Colonic mucosa (tissue), 4 donors: ENCODE results near the gene WDR41. TPM values are rescaled to one million over a fixed set of nuclear protein-coding genes. Genes with fewer than 3 reads are reported as not detected.
A peak's percentile ranks its signal among the peaks of the same experiment; 100 is the strongest.
"Not testable (repeated sequence)": the region's sequence is repeated elsewhere in the genome, so short reads cannot be mapped to it uniquely, and the experiment has no call there.

Source experiments
- DNase-seq: peaks from one replicate; pipeline ENCODE4 v3.0.0-alpha.2; 2020
- H3K27ac ChIP-seq: fragments of 200-600 bp; one replicate; pipeline ENCODE4 v1.8.0; 2021
- H3K27me3 ChIP-seq: fragments of 200-600 bp; one replicate; pipeline ENCODE4 v1.8.0; 2021
- H3K36me3 ChIP-seq: fragments of 200-600 bp; one replicate; pipeline ENCODE4 v1.8.0; 2021
- H3K4me1 ChIP-seq: fragments of 200-600 bp; one replicate; pipeline ENCODE4 v1.8.0; 2021; ENCODE audit warnings: mild to moderate bottlenecking
- H3K4me3 ChIP-seq: fragments of 200-600 bp; one replicate; pipeline ENCODE4 v1.8.0; 2021
- H3K9ac ChIP-seq, 2 donors: one replicate each; pipeline ENCODE4 v1.7.0; 2013; ENCODE audit warnings: control low read depth in 2 of 2, low read depth in 2 of 2, low read length in 2 of 2
- H3K9me3 ChIP-seq: fragments of 200-600 bp; one replicate; pipeline ENCODE4 v1.8.0; 2021
- CTCF ChIP-seq: fragments of 200-600 bp; IDR thresholded peaks from one replicate; pipeline ENCODE4 v1.8.0; 2022; ENCODE audit warnings: antibody characterized with exemption, mild to moderate bottlenecking
- intact Hi-C: fragments of 100-400 bp; cut with DNase I; formaldehyde crosslinking; loops from one replicate; pipeline ENCODE4 v1.14.1; 2022
- total RNA-seq, 2 donors: library from RNA; stranded (reverse); fragmentation: NEBNext Ultra II Directional in 1 of 2; extraction: Animal tissue kit (Norgen Biotek cat#: 25700) in 1 of 2; gene quantifications; one replicate each; pipeline ENCODE4 v1.2.1, GENCODE V29; 2021
- donor health status: healthy.
- donor health status: DM: no; HTN: no; CAD: no.
- donor health status: DM: no; HTN: no; CAD: no.

WDR41 gene, protein sequence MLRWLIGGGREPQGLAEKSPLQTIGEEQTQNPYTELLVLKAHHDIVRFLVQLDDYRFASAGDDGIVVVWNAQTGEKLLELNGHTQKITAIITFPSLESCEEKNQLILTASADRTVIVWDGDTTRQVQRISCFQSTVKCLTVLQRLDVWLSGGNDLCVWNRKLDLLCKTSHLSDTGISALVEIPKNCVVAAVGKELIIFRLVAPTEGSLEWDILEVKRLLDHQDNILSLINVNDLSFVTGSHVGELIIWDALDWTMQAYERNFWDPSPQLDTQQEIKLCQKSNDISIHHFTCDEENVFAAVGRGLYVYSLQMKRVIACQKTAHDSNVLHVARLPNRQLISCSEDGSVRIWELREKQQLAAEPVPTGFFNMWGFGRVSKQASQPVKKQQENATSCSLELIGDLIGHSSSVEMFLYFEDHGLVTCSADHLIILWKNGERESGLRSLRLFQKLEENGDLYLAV
- total RNA-seq, result 10 to 100 TPM; 23.4 to 24.1 TPM

DNA sequence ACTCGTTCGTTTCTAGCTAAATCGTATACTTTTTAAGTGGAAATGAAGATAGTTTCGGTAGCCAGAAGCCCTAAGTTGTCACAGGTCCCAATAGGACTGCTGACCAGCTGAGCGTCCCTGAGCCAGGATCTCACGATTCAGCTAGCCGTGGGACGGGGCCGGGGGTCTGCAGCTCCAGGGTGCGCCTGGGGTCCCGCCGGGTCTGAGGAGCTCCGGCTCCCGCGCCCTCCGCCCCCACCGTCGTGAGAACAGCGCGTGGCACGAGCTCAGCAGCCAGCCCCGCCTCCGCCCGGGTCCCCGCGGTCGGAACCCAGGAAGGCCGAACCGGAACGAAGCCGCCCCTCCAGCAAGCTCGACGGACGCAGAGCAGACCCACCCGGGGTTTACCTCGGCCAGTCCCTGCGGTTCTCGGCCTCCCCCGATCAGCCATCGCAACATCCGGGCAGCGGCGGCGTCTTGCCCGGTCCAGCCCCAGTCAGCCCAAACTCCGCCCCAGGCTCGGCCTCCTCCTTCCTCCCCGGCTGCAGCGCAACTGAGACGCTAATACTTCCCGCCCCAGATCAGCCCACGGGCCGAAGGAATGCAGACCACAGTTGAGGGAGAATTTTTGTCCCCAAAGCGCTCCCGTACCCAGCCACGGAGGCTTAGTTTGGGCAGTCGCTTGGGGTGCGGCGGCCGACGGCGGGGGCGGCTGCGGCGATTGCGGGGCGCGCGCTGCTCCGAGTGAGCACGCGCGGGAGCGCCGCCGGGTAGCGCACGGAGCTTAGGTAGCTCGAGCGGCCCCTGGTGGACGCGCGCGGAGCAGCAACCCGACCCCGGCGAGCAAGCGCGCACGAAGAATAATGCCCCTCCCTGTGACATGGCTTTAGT is at the start of gene WDR41:
Gene WDR41 (minus strand): TSS at position 534 of the 870 bp plus-strand sequence. CDS start 96 bp downstream, at position 438.
- DNase-seq, result peak; percentile 88
- intact Hi-C loops, result loop anchor here (2.0 kb wide), 1 partner anchor 345 kb away; no protein-coding TSS in a partner anchor
- Histone ChIP-seq H3K27me3 (no peaks in the 10 kb centered on the region), H3K9ac (peak within 1 kb of the TSS; percentile 85 to 86), H3K36me3 (no peaks in the 10 kb centered on the region), H3K4me1 (no peaks in the 10 kb centered on the region), H3K27ac (peak within 1 kb of the TSS; percentile 92), H3K4me3 (peak within 1 kb of the TSS; percentile 84), H3K9me3 (no peaks in the 10 kb centered on the region)
- peak; percentile 96 for TF ChIP-seq CTCF

- H3K9me3 ChIP-seq, result no peaks in the 10 kb centered on the region
- DNase-seq, result no peak
- TF ChIP-seq CTCF, result no peak
- H3K4me1 ChIP-seq, result no peaks in the 10 kb centered on the region
- H3K27me3 ChIP-seq, result no peaks in the 10 kb centered on the region
- H3K36me3 ChIP-seq, result no peaks in the 10 kb centered on the region
- H3K4me3 ChIP-seq, result no peak overlapping the region
- no peak overlapping the region for H3K9ac ChIP-seq
- no peak overlapping the region for H3K27ac ChIP-seq
- intact Hi-C loops, result no loop called here
Measured at GRCh38 chr5:77531297-77531696, 39.2 kb upstream of the WDR41 start.

GRCh38 chr5:77518304-77518703 is 26.2 kb upstream of the WDR41 start:
- H3K9me3 ChIP-seq, result no peaks in the 10 kb centered on the region
- H3K9ac ChIP-seq, result no peak overlapping the region
- no peaks in the 10 kb centered on the region for H3K27me3 ChIP-seq
- no peak for TF ChIP-seq CTCF
- H3K36me3 ChIP-seq, result no peaks in the 10 kb centered on the region
- intact Hi-C loops, result no loop called here
- no peak for DNase-seq
- no peak overlapping the region for H3K27ac ChIP-seq
- H3K4me1 ChIP-seq, result no peaks in the 10 kb centered on the region
- no peak overlapping the region for H3K4me3 ChIP-seq

DNA sequence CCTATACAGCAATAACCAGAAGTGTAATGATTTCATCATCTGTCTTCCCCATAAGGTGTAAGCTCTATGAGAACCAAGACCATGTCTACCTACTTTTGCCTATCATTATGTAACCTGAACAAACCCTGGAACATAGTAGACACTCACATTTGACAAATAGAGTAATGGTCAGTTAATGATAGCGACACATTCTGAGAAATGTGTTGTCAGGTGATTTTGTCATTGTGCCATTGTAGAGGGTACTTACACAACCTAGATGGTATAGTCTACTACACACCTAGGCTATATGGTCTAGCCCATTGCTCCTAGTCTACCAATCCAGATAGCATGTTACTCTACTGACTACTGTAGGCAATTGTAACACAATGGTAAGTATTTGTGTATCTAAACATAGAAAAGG is 22.3 kb upstream of the WDR41 start:
- H3K9me3 ChIP-seq, result no peaks in the 10 kb centered on the region
- no peak overlapping the region for H3K27ac ChIP-seq
- TF ChIP-seq CTCF, result no peak
- no peak for DNase-seq
- intact Hi-C loops, result no loop called here
- no peak overlapping the region for H3K9ac ChIP-seq
- H3K36me3 ChIP-seq, result no peaks in the 10 kb centered on the region
- no peaks in the 10 kb centered on the region for H3K4me1 ChIP-seq
- H3K27me3 ChIP-seq, result no peaks in the 10 kb centered on the region
- no peak overlapping the region for H3K4me3 ChIP-seq

DNA sequence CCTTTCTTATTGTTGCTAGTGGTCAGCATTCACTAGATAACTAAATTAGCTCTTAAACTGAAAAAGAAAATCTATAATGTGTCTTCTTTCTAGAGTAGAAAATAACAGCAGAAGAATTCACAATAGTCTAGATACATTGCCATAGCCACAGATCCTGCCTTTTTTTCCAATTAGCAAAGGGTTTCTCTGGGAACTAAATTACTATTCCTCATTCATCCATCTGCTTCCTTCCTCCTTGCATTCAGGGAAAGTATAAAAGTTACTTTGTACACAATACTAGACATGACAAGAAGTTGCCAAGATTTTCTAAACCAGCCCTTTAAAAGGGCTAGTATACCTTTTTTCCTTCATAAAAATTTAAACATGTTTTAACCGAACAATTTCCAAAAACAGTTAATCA is 21.2 kb upstream of the WDR41 start:
- Histone ChIP-seq H3K9me3 (no peaks in the 10 kb centered on the region), H3K4me3 (no peak overlapping the region), H3K27me3 (no peaks in the 10 kb centered on the region), H3K9ac (no peak overlapping the region), H3K36me3 (no peaks in the 10 kb centered on the region), H3K4me1 (no peaks in the 10 kb centered on the region), H3K27ac (no peak overlapping the region)
- DNase-seq, result no peak
- TF ChIP-seq CTCF, result no peak
- intact Hi-C loops, result no loop called here

DNA sequence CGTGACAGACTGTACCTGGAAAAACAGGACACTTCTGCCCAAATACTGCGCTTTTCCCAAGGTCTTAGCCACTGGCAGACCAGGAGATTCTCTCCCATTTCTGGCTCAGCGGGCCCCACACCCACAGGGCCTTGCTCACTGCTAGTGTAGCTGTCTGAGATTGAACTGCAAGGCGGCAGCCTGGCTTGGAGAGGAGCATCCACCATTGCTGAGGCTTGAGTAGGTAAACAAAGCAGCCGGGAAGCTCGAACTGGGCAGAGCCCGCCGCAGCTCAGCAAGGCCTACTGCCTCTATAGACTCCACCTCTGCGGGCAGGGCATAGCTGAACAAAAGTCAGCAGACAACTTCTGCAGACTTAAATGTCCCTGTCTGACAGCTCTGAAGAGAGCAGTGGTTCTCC is 9.0 kb upstream of the WDR41 start:
- H3K4me3 ChIP-seq, H3K27me3 ChIP-seq, DNase-seq, H3K27ac ChIP-seq, H3K4me1 ChIP-seq, H3K9me3 ChIP-seq, intact Hi-C loops, H3K36me3 ChIP-seq, H3K9ac ChIP-seq: not testable (repeated sequence)
